Astrocyte (in vitro differentiated cells and primary cell): Measurements from ENCODE around the gene KLK13.

Source experiments
- CTCF ChIP-seq: IDR thresholded peaks from 2 replicates; pipeline ENCODE4 v1.5.1; 2011; ENCODE audit warnings: low read depth, mild to moderate bottlenecking, inconsistent platforms, low read length, moderate library complexity; ENCODE audit not compliant: insufficient read depth
- EZH2 ChIP-seq: IDR thresholded peaks from 2 replicates; pipeline ENCODE4 v1.6.1; 2012; ENCODE audit warnings: mild to moderate bottlenecking, low read length, inconsistent platforms; ENCODE audit not compliant: insufficient read depth

- no peak for TF ChIP-seq CTCF
- TF ChIP-seq EZH2: no peak
Observed at GRCh38 chr19:51009061-51009891, 55.6 kb downstream of the KLK13 start.
